Keratinocyte (primary cell): ENCODE data around the gene PABPN1L.

Experiments used
- EZH2 ChIP-seq: IDR thresholded peaks from one replicate; pipeline ENCODE4 v1.6.1; 2012; ENCODE audit warnings: inconsistent platforms, mild to moderate bottlenecking, low read length, moderate library complexity
- TF ChIP-seq, protein P1 (sequence below), 3 experiments: IDR thresholded peaks in 1 of 3; conservative IDR thresholded peaks in 1 of 3; optimal IDR thresholded peaks in 1 of 3; 2 replicates in 2 of 3; 3 replicates in 1 of 3; pipeline versions ENCODE3 to v1.5.1; 2011; ENCODE audit warnings: low read length in 3 of 3, mild to moderate bottlenecking in 3 of 3, moderate library complexity in 2 of 3, control low read depth in 1 of 3, inconsistent platforms in 1 of 3; ENCODE audit not compliant: insufficient read depth in 2 of 3; ENCODE audit errors: extremely low read depth in 1 of 3

DNA sequence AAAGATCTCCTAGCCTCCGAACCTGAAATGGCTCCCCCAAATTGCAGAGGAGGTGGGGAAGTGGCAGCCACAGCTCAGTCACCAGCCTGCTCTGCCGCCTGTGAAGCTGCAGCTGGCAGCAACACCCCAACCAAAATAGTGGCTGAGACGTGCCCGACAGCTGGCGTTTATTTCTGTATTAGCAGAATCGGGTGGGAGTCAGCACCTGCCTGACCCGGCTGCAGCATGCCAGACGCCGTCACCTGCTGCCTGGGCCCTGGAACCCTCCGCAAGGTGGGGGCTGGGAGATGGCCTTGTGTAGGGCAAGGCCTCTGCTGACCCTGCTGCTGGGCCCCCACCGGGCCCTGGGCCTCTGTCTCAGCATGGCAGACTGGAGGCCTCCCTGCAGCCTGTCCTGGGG lies 17.5 kb upstream of the PABPN1L start:
- TF ChIP-seq, protein P1, sequence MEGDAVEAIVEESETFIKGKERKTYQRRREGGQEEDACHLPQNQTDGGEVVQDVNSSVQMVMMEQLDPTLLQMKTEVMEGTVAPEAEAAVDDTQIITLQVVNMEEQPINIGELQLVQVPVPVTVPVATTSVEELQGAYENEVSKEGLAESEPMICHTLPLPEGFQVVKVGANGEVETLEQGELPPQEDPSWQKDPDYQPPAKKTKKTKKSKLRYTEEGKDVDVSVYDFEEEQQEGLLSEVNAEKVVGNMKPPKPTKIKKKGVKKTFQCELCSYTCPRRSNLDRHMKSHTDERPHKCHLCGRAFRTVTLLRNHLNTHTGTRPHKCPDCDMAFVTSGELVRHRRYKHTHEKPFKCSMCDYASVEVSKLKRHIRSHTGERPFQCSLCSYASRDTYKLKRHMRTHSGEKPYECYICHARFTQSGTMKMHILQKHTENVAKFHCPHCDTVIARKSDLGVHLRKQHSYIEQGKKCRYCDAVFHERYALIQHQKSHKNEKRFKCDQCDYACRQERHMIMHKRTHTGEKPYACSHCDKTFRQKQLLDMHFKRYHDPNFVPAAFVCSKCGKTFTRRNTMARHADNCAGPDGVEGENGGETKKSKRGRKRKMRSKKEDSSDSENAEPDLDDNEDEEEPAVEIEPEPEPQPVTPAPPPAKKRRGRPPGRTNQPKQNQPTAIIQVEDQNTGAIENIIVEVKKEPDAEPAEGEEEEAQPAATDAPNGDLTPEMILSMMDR (optimal IDR thresholded peaks at IDR 0.05 in 1 of 3, IDR thresholded peaks at IDR 0.05 in 1 of 3, conservative IDR thresholded peaks at IDR 0.05 in 1 of 3; ENCODE audit: extremely low read depth in 1 of 3, insufficient read depth in 2 of 3, low read length in 3 of 3): no peak
- no peak for TF ChIP-seq EZH2
